Renal cortex interstitium (tissue), 11 donors: ENCODE measurements around the gene CDH12. TPM values are rescaled to one million over a fixed set of nuclear protein-coding genes. Genes with fewer than 3 reads are reported as not detected.

Experiments
- DNase-seq, 11 donors: peaks; one replicate each; pipeline ENCODE4 v3.0.0-alpha.2; 2013; ENCODE audit warnings: low read depth in 9 of 11, low spot score in 4 of 11; ENCODE audit errors: extremely low read depth in 1 of 11
- polyA plus RNA-seq, 3 donors: library from polyadenylated mRNA; unstranded; fragments of 120-200 nt; gene quantifications; one replicate each; pipeline ENCODE4 v1.2.1, GENCODE V29; 2013; ENCODE audit not compliant: insufficient read length in 3 of 3

CDH12 gene
- polyA plus RNA-seq, 3 donors: 6.1 to 8.0 (median 6.4) TPM

GRCh38 chr5:21774801-21775200, 1078.3 kb downstream of the CDH12 start:
- DNase-seq: no peak

GRCh38 chr5:21774281-21774680, 1078.9 kb downstream of the CDH12 start:
- DNase-seq: no peak

DNA sequence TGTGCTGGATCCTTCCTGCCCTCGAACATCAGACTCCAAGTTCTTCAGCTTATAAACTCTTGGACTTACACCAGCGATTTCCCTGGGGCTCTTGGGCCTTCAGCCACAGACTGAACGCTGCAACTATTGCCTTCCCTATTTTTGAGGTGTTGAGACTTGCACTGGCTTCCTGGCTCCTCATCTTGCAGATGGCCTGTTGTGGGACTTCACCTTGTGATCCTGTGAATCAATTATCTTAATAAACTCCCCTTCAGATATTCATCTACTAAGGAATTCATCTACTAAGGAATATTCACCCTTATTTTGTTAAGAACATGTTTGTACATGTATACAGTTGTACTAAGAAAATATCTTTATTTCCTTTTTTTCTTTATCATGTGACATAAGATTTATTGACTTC, 1079.7 kb downstream of the CDH12 start:
- no peak for DNase-seq

GRCh38 chr5:21765406-21765805, 1087.7 kb downstream of the CDH12 start:
- DNase-seq: no peak

DNA sequence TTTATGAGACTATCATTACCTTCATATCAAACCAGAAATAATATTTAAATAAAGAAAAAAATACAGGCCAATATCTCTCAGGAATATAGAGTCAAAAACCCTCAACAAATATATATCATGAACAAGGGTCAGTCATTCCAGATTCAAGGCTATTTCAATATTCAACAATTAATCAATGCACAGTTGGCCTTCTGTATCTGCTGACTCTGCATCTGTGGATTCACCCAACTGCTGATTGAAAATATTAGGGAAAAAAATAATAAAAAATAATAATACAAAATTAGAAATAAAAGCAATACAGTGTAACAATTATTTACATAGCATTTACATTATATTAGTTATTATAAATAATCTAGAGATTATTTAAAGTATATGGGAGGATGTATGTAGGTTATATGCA, 1114.0 kb downstream of the CDH12 start:
- no peak for DNase-seq

DNA sequence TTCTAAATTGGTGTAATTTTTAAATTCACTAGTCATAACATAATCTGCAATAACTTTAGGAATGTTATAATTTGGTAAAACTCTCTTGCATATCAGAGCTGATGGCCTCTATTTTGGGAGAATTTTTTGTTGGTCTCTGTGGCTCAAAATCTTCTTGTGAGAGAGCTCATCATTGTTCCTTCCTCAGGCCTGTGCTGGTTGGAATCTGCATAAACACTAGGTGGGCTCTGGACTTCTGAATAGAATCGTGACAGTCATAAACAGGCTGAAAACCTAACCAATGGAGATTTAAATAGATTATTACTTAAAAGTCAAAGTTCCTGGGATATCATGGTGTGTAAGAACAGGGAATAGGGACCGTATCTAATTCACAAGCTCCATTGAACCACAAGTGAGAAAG, 1129.6 kb downstream of the CDH12 start:
- no peak for DNase-seq

DNA sequence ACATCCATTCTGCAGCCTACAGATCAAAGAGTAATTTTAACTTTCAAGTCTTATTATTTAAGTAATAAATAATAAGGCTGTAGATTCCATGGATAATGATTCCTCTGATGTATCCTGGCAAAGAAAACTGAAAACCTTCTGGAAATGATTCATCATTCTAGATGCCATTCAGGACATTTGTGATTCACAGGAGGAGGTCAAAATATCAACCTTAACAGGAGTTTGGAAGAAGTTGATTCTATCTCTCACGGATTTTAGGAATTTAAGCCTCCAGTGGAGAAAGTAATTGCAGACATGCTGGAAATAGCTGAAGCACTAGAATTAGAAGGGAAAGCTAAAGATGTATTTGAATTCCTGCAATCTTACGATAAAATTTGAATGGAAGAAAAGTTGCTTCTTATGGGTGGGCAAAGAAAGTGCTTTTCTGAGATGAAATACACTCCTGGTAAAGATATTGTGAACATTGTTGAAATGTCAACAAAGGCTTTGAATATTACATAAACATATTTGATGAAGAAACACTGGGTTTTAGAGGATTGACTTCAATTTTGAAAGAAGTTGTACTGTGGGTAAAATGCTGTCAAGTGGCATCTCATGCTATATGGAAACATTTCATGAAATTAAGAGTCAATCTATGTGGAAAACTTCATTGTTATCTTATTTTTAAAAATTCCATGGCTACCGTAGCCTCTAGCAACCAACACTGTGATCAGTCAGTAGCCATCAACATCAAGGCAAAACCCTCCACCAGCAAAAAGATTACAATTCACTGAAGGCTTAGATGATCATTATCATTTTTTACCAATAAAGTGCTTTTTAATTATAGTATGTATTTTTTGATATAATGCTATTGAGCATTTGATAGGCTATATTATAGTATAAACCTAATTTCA, 1141.0 kb downstream of the CDH12 start:
- no peak for DNase-seq

GRCh38 chr5:21709770-21710169, 1143.4 kb downstream of the CDH12 start:
- DNase-seq: no peak

- DNase-seq: no peak
Observed at GRCh38 chr5:21704974-21705668, 1148.0 kb downstream of the CDH12 start.

DNA sequence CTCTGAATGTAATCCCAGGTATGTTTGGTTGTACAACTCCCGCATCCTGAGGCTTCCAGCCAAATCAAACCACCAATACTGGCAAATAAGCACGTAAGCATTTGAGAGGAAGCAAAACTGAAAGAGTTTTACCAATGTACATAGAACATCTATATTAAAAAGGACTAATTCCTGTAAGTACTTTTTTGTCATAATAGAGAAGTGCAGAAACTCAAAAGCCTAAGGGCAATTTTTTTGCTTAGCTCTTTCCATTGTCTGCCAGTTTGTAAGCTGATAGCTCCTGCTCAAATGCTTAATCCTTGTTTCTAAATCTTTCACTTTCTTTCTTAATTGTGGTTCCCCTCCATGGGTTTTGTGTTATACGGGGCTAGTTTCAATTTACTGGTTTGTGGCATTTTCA, 1151.8 kb downstream of the CDH12 start:
- DNase-seq: no peak
